Esophagus muscularis mucosa (tissue), 4 donors: ENCODE data around the gene KLF16.

ENCODE experiments used
- CTCF ChIP-seq, 3 experiments: fragments of 200-600 bp in 2 of 3; fragments of 450-650 bp in 1 of 3; sonication (generic) in 2 of 3; IDR thresholded peaks; one replicate each; pipeline ENCODE4 v1.5.1; 2017 to 2019; ENCODE audit warnings: antibody characterized with exemption in 3 of 3, mild to moderate bottlenecking in 2 of 3, moderate library complexity in 1 of 3
- EP300 ChIP-seq: sonication (generic); formaldehyde crosslinking; IDR thresholded peaks from one replicate; pipeline ENCODE4 v1.6.1; 2017; ENCODE audit warnings: antibody characterized with exemption
- POLR2AphosphoS5 ChIP-seq, 2 donors: sonication (generic); formaldehyde crosslinking; IDR thresholded peaks; one replicate each; pipeline ENCODE4 v1.6.1; 2017; ENCODE audit warnings: antibody characterized with exemption in 2 of 2

- TF ChIP-seq POLR2AphosphoS5 (IDR thresholded peaks at IDR 0.05) (no peak), EP300 (no peak), CTCF (IDR thresholded peaks at IDR 0.05) (no peak)
These were observed 32.4 kb downstream of the KLF16 start for GRCh38 chr19:1830978-1831377.
